GM06990 (cell line): ENCODE measurements around the gene KBTBD13.
A peak's percentile ranks its signal among the peaks of the same experiment; 100 is the strongest.
"Not testable (repeated sequence)": the region's sequence is repeated elsewhere in the genome, so short reads cannot be mapped to it uniquely, and the experiment has no call there.

Source experiments
- DNase-seq: peaks from one replicate; pipeline ENCODE4 v3.0.0-alpha.2; 2011; ENCODE audit not compliant: insufficient read length; ENCODE audit errors: extremely low read depth
- H3K27me3 ChIP-seq: replicated peaks from 2 replicates; pipeline ENCODE4 v1.6.0; 2011; ENCODE audit warnings: low read length; ENCODE audit not compliant: control insufficient read depth, insufficient read depth
- H3K36me3 ChIP-seq: 2 replicates; pipeline ENCODE4 v1.5.1; 2011; ENCODE audit warnings: low read length; ENCODE audit not compliant: control insufficient read depth, insufficient read depth
- H3K4me3 ChIP-seq: replicated peaks from 2 replicates; pipeline ENCODE4 v1.5.1; 2011; ENCODE audit warnings: low read depth, mild to moderate bottlenecking, control low read depth, low read length
- TF ChIP-seq, protein P1 (sequence below): IDR thresholded peaks from 2 replicates; pipeline ENCODE4 v1.5.1; 2011; ENCODE audit warnings: low read length, control low read depth, mild to moderate bottlenecking, inconsistent platforms; ENCODE audit not compliant: insufficient read depth, poor library complexity, severe bottlenecking

KBTBD13 gene

DNA sequence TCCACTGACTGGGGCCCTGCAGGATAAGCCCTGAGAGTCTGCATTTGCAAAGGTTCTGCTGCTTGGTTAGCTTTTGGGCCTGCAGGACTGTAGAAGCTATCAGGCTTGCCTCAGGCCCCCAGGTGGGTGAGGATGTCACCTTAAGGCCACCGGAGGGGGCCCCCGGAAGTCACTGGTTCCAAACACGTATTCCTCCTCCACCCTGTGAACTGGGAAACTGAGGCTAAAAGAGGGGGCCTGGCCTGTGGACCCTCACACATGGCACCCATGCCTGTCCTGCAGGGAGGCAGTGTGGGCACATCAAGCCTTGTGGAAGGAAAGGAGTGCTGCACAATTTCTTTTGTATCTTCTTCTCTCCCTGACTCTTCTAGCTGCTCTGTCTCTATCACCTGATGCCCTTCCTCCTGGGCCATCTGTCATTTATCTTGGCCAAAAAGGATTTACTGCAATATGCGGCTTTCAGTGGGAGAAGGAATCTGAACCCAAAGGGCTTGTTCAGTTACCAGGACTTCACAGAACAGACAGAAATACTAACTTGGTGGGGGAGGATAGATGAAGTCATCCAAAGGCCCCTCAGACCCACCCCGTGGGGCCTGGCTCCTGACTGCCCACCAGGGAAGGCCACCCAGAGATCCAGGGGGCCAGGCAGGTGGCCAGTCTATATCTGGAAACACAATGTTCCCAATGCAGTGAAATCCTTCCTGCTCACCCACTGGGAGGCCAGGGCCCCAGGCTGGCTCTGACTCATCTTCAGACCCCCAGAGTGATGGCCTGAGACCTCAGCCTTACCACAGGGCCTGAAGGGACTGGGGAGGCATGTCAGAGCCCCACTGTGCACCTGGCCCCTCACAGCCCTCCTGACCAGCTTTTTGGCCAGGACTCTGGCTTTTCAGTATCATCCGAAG lies 20.2 kb downstream of the KBTBD13 start:
- H3K27me3 ChIP-seq, result no peaks in the 10 kb centered on the region
- peaks cover 16% of the 10 kb centered on the region for H3K36me3 ChIP-seq
- no peak overlapping the region for H3K4me3 ChIP-seq
- TF ChIP-seq, protein P1, sequence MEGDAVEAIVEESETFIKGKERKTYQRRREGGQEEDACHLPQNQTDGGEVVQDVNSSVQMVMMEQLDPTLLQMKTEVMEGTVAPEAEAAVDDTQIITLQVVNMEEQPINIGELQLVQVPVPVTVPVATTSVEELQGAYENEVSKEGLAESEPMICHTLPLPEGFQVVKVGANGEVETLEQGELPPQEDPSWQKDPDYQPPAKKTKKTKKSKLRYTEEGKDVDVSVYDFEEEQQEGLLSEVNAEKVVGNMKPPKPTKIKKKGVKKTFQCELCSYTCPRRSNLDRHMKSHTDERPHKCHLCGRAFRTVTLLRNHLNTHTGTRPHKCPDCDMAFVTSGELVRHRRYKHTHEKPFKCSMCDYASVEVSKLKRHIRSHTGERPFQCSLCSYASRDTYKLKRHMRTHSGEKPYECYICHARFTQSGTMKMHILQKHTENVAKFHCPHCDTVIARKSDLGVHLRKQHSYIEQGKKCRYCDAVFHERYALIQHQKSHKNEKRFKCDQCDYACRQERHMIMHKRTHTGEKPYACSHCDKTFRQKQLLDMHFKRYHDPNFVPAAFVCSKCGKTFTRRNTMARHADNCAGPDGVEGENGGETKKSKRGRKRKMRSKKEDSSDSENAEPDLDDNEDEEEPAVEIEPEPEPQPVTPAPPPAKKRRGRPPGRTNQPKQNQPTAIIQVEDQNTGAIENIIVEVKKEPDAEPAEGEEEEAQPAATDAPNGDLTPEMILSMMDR, result no peak
- no peak for DNase-seq

DNA sequence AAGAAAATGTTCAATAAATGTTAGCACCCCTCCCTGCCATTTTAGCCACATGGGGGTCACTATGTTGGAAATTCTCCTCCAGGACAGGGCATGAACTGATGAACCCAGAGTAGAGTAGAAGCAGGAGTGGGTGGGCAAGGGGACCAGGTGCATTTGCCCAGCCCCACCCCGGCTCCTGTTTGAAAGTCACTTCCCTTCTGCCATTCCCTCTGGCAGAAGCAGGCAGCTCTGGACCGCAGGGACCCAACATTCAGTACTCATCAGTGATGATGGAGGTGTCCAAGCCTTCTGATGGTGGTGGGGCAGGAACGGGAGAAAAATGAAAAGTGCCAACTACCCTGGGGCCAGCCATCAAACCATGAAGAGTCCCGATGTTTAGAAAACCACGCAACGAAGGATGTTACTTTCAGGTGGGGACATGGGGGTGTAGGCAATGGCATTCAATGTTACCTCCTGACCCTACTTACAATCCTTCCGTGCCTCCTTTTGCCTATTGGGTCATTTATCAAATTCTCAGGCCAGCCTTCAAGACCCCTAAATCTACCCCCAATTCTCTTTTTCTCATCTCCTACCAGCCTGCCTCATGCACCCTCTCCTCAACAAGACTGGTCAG lies 21.2 kb downstream of the KBTBD13 start:
- DNase-seq, result no peak
- H3K36me3 ChIP-seq, result peaks cover 17% of the 10 kb centered on the region
- no peak overlapping the region for H3K4me3 ChIP-seq
- TF ChIP-seq, protein P1, result no peak
- no peaks in the 10 kb centered on the region for H3K27me3 ChIP-seq

DNA sequence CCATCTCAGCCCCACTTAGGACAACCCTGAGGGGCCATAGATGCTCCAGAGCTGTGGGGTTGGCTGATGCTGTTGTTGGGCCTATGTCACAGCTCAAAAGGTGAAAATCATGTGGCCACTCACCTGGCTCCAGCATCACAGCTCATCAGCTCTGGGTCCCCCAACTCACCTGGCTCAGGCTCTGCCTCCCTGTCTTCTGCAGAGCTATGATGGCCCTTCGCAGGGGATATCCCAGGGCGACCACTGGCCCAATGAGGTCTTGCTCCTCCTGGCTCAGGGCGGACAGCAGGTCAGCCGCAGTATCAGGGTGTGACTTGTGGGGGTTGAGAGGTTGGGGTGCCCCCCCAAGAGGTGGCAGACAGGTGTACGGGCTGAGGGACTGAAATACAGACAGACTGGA lies 22.8 kb downstream of the KBTBD13 start:
- Histone ChIP-seq H3K36me3 (peaks cover 19% of the 10 kb centered on the region), H3K27me3 (no peaks in the 10 kb centered on the region), H3K4me3 (no peak overlapping the region)
- DNase-seq, result no peak
- TF ChIP-seq, protein P1, result no peak

DNA sequence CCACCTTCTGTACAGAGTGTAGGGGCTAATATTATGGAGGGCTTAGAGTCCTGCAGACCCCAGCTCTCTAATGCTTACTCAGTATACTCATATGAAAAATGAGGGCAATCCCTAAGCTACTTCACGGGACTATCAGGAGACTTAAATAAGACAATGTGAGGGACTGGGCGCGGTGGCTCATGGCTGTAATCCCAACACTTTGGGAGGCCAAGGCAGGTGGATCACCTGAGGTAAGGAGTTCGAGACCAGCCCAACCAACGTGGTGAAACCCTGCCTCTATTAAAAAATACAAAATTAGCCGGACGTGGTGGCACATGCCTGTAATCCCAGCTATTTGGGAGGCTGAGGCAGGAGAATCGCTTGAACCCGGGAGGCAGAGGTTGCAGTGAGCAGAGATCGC lies 23.3 kb downstream of the KBTBD13 start:
- DNase-seq, H3K4me3 ChIP-seq, H3K27me3 ChIP-seq: not testable (repeated sequence)
- peaks cover 19% of the 10 kb centered on the region for H3K36me3 ChIP-seq

DNA sequence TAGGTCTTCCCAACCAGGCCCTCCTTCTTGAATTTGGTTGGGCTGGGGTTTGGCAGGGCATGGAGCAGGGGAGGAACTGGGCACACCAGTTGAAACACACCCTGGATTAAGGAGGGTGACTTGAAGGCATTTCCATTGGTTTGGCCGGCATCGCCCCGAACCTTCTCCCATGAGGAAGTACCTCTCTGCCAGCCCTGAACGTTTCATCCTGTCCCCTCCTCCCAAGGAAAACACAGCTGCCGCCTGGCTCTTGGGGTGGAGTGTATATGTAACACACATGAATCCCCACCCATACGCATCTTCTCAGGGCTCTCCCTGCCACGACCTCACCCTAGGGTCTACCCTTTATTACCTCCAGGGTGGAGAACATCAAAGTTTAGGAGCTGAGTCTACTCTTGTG lies 23.9 kb downstream of the KBTBD13 start:
- no peak overlapping the region for H3K4me3 ChIP-seq
- TF ChIP-seq, protein P1, result no peak
- H3K27me3 ChIP-seq, result no peaks in the 10 kb centered on the region
- H3K36me3 ChIP-seq, result peaks cover 21% of the 10 kb centered on the region
- DNase-seq, result no peak

DNA sequence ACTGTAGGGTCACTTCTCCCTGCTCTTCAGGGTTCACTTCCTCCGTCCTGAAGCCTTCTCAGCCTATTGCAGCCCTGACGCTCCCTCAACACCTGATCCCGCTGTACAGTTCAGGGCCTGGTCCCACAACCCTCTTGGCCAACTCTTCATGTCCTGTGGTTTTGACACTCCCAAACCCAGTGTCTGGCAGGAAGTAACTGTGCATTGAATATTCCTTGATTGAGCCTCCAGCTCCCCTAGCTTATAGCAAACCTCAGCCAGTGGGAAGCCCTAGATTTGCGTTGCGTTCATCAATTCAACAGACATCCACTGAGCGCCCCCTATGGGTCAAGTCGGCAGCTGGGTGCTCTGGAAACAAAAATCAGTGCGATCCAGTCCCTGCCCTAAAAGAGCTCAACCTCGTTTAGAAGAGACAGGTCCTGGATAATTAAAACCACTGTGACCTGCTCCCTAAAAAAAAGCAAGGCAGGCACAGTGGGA lies 24.9 kb downstream of the KBTBD13 start:
- DNase-seq, result no peak
- H3K36me3 ChIP-seq, result peaks cover 25% of the 10 kb centered on the region

More for the DNA sequence above, 24.9 kb downstream of the KBTBD13 start:
- no peaks in the 10 kb centered on the region for H3K27me3 ChIP-seq
- TF ChIP-seq, protein P1, result peak; percentile 83
- no peak overlapping the region for H3K4me3 ChIP-seq
